T-cell (primary cell): ENCODE data around the gene GPR119. TPM values are rescaled to one million over a fixed set of nuclear protein-coding genes. Genes with fewer than 3 reads are reported as not detected.

Experiments used
- ATAC-seq, 4 experiments: fragments of 200-7000 bp in 3 of 4; fragments of 150-1000 bp in 1 of 4; cut with Tn5 transposase; replicated peaks in 1 of 4; 1 replicate in 3 of 4; 2 replicates in 1 of 4; pipeline ENCODE4 v1.10.0; 2021; ENCODE audit warnings: moderate library complexity in 3 of 4, mild to moderate bottlenecking in 2 of 4, moderate number of reproducible peaks in 1 of 4
- CTCF ChIA-PET, 2 donors: fragments of 300-600 bp; sonication (Branson Sonifier 250); formaldehyde crosslinking; loops; one replicate each; lab custom pipeline; 2022; ENCODE audit warnings: antibody characterized with exemption in 2 of 2; lab: Charles Lee
- POLR2A ChIA-PET, 2 donors: fragments of 300-600 bp; sonication (Branson Sonifier 250); formaldehyde crosslinking; loops; one replicate each; lab custom pipeline; 2022; ENCODE audit warnings: antibody characterized with exemption in 2 of 2; lab: Charles Lee
- DNase-seq, 35 experiments: peaks; one replicate each; pipeline versions ENCODE4 v3.0.0 to v3.0.0-alpha.2; 2013 to 2023
- H3K27ac ChIP-seq: one replicate; pipeline ENCODE4 v1.5.1; 2013; ENCODE audit warnings: low read length
- H3K27me3 ChIP-seq, 2 experiments: replicated peaks in 1 of 2; 1 replicate in 1 of 2; 2 replicates in 1 of 2; pipeline versions ENCODE4 v1.6.1 to v1.7.0; 2013; ENCODE audit warnings: low read length in 1 of 2, mixed read lengths in 1 of 2; ENCODE audit not compliant: control insufficient read depth in 2 of 2, insufficient read depth in 2 of 2; ENCODE audit errors: extremely low read depth in 1 of 2
- H3K36me3 ChIP-seq, 2 donors: 1 replicate in 1 of 2; 2 replicates in 1 of 2; pipeline versions ENCODE4 v1.6.1 to v1.7.0; 2013; ENCODE audit warnings: low read length in 1 of 2; ENCODE audit not compliant: control insufficient read depth in 2 of 2, insufficient read depth in 1 of 2; ENCODE audit errors: extremely low read depth in 1 of 2
- H3K4me1 ChIP-seq, 2 experiments: 1 replicate in 1 of 2; 2 replicates in 1 of 2; pipeline versions ENCODE4 v1.6.1 to v1.7.0; 2013; ENCODE audit warnings: low read length in 2 of 2, mixed read lengths in 1 of 2; ENCODE audit not compliant: insufficient read depth in 2 of 2, control insufficient read depth in 1 of 2; ENCODE audit errors: extremely low read depth in 1 of 2
- H3K4me3 ChIP-seq, 2 donors: 1 replicate in 1 of 2; 2 replicates in 1 of 2; pipeline versions ENCODE4 v1.5.1 to v1.7.0; 2013; ENCODE audit warnings: mild to moderate bottlenecking in 2 of 2, low read length in 1 of 2, moderate library complexity in 1 of 2; ENCODE audit not compliant: control insufficient read depth in 1 of 2; ENCODE audit errors: extremely low read depth in 1 of 2
- H3K9me3 ChIP-seq: 2 replicates; pipeline ENCODE4 v1.7.0; 2013
- H3K27ac Mint-ChIP-seq, 2 donors: one replicate each; pipeline ENCODE4 v1.8.0; 2020 to 2021; ENCODE audit warnings: mild to moderate bottlenecking in 2 of 2, mixed read lengths in 2 of 2
- H3K27me3 Mint-ChIP-seq, 2 donors: one replicate each; pipeline ENCODE4 v1.8.0; 2021 to 2022; ENCODE audit warnings: mixed read lengths in 2 of 2
- H3K36me3 Mint-ChIP-seq: one replicate; pipeline ENCODE4 v1.8.0; 2021; ENCODE audit warnings: mixed read lengths
- H3K4me1 Mint-ChIP-seq, 3 donors: one replicate each; pipeline ENCODE4 v1.8.0; 2020 to 2022; ENCODE audit warnings: mixed read lengths in 3 of 3, mild to moderate bottlenecking in 1 of 3
- H3K4me3 Mint-ChIP-seq, 3 donors: one replicate each; pipeline ENCODE4 v1.8.0; 2020 to 2022; ENCODE audit warnings: mild to moderate bottlenecking in 3 of 3, mixed read lengths in 3 of 3, moderate library complexity in 3 of 3
- H3K9me3 Mint-ChIP-seq, 3 donors: one replicate each; pipeline ENCODE4 v1.8.0; 2020 to 2022; ENCODE audit warnings: mixed read lengths in 3 of 3
- WGBS: methylation state at CpG from one replicate; pipeline ENCODE4 v1.1.5; 2013; ENCODE audit warnings: missing lambda C conversion rate; ENCODE audit not compliant: insufficient coverage; 5-methylcytosine and 5-hydroxymethylcytosine counted together
- total RNA-seq, 35 experiments: library from RNA in 6 of 35; stranded (reverse) in 6 of 35; fragments of 120-200 nt in 1 of 35; gene quantifications; one replicate each; pipeline versions ENCODE4 v1.2.1 to v1.2.4 and lab custom pipeline; 2013 to 2026

GPR119 gene
- total RNA-seq, 5 donors from 2014 or later (not counting 1 experiment from before 2014, with no cell fraction given): not detected

DNA sequence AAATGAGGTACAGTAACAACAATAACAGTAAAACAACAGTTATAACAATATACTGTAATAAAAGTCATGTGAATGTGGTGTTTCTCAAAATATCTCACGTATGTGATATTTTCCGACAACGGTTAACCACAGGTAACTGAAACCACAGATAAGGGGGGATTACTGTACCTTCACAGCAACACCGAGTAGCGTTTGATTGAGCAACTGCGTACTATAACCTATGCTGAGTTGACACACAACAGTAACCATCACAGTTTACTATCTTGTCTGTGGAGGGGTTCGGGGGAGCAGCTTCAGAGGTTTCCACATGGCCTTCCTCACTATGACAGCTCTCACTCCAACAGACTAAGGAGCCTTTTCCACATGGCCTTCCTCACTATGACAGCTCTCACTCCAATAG is 29.7 kb upstream of the GPR119 start:
- H3K4me1 ChIP-seq: no peaks in the 10 kb centered on the region
- peaks cover 0 to 13% of the 10 kb centered on the region in 2 donors for H3K36me3 ChIP-seq
- H3K4me3 ChIP-seq: no peak overlapping the region
- WGBS: no CpG with 5 or more reads among the region's 7 CpGs
- Mint-ChIP-seq H3K27ac (no peak overlapping the region), H3K9me3 (no peaks in the 10 kb centered on the region), H3K4me3 (no peak overlapping the region), H3K4me1 (peaks cover 0 to 4% (median 0%) of the 10 kb centered on the region in 3 donors), H3K36me3 (peaks cover 20% of the 10 kb centered on the region), H3K27me3 (no peaks in the 10 kb centered on the region)
- H3K27me3 ChIP-seq: no peaks in the 10 kb centered on the region
- H3K9me3 ChIP-seq: no peaks in the 10 kb centered on the region
- ChIA-PET POLR2A (no interaction called here), CTCF (no interaction called here)
- no peak for ATAC-seq
- no peak overlapping the region for H3K27ac ChIP-seq
- DNase-seq: peak in 1 of 35 experiments; percentile 11

DNA sequence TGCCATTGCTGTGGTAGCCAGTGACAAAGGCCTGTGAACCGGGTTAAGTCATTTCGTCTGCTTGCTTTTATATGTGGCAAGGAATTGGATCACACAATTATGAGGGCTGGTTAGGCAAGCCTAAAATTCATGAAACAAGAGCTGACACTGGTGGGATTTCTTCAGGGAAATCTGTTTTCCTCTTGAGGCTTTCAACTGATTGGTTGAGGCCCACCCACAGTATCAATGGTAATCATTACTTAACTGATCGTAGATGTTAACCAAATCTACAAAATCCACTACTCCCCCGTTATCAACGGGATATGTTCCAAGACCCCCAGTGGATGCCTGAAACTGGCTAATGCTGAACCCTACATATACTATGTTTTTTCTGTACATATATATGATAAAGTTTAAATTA is 29.3 kb upstream of the GPR119 start:
- ChIA-PET POLR2A (no interaction called here), CTCF (no interaction called here)
- H3K27ac Mint-ChIP-seq: no peak overlapping the region
- no peaks in the 10 kb centered on the region for H3K27me3 Mint-ChIP-seq
- no peaks in the 10 kb centered on the region for H3K27me3 ChIP-seq
- WGBS: no CpG with 5 or more reads among the region's 5 CpGs
- no peak overlapping the region for H3K4me3 Mint-ChIP-seq
- no peak for DNase-seq
- peaks cover 0 to 4% (median 0%) of the 10 kb centered on the region in 3 donors for H3K4me1 Mint-ChIP-seq
- no peak for ATAC-seq
- H3K9me3 Mint-ChIP-seq: no peaks in the 10 kb centered on the region
- no peak overlapping the region for H3K27ac ChIP-seq
- no peak overlapping the region for H3K4me3 ChIP-seq
- H3K4me1 ChIP-seq: no peaks in the 10 kb centered on the region
- peaks cover 20% of the 10 kb centered on the region for H3K36me3 Mint-ChIP-seq
- no peaks in the 10 kb centered on the region for H3K9me3 ChIP-seq
- peaks cover 0 to 16% of the 10 kb centered on the region in 2 donors for H3K36me3 ChIP-seq

DNA sequence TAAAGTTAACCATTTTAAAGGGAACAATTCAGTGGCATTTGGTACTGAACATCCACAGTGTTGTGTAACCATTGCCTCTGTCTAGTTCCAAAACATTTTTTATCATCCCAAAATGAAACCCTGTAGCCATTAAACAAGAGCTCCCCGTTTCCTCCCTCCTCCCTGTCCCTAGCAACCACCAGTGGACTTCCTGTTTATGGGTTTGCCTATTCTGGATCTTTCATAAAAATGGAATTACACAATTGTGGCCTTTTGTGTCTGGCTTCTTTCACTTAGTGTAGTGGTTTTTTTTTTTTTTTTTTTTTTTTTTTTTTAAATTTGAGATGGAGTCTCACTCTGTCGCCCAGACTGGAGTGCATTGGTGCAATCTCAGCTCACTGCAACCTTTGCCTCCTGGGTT is 27.9 kb upstream of the GPR119 start:
- Histone ChIP-seq H3K36me3 (peaks cover 0 to 23% of the 10 kb centered on the region in 2 donors), H3K27ac (no peak overlapping the region), H3K4me3 (no peak overlapping the region), H3K9me3 (no peaks in the 10 kb centered on the region), H3K27me3 (no peaks in the 10 kb centered on the region), H3K4me1 (no peaks in the 10 kb centered on the region)
- Mint-ChIP-seq H3K27me3 (no peaks in the 10 kb centered on the region), H3K9me3 (no peaks in the 10 kb centered on the region), H3K36me3 (peaks cover 25% of the 10 kb centered on the region), H3K4me1 (peaks cover 0 to 4% (median 0%) of the 10 kb centered on the region in 3 donors), H3K4me3 (no peak overlapping the region), H3K27ac (no peak overlapping the region)
- CTCF ChIA-PET: no interaction called here
- WGBS: no CpG with 5 or more reads among the region's 2 CpGs
- DNase-seq: no peak
- no peak for ATAC-seq
- POLR2A ChIA-PET: no interaction called here

DNA sequence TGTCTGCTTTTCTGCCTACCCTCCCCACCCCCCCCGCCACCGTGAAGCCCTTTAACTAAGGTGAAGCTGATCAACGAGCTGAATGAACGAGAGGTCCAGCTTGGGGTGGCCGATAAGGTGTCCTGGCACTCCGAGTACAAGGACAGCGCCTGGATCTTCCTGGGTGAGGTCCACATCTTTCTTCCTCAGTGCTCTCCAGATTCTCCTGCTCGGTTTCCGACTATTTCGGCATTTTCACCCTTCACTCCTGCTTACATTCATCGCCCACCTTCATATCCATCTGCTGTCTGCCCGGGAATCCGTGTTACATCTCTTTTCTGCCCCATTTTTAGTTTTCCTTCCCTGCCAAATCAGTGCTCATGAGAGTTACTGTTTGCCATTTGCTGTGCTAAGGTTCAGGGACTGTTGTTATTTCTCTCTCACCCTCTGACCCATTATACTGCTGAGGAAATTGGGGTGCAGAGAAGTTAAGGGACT is 16.8 kb upstream of the GPR119 start:
- H3K36me3 Mint-ChIP-seq: peaks cover 4% of the 10 kb centered on the region
- peak in 1 of 35 experiments; percentile 11 for DNase-seq
- peaks cover 0 to 20% of the 10 kb centered on the region in 2 experiments for H3K4me1 ChIP-seq
- 0% methylated on average over 1 of the region's 13 CpGs for WGBS
- peak overlapping the region; percentile 84 for H3K27ac ChIP-seq
- H3K36me3 ChIP-seq: peaks cover 0 to 4% of the 10 kb centered on the region in 2 donors
- ATAC-seq: peak in 1 of 4 experiments; percentile 15
- ChIA-PET CTCF (no interaction called here), POLR2A (no interaction called here)
- peak overlapping the region; percentile 65 to 85 for H3K27ac Mint-ChIP-seq
- H3K4me3 ChIP-seq: peak overlapping the region; percentile 77 to 83
- no peaks in the 10 kb centered on the region for H3K9me3 ChIP-seq
- no peaks in the 10 kb centered on the region for H3K9me3 Mint-ChIP-seq
- peaks cover 1 to 15% of the 10 kb centered on the region in 2 donors for H3K27me3 Mint-ChIP-seq
- peak overlapping the region; percentile 83 to 91 (median 90) for H3K4me3 Mint-ChIP-seq
- no peaks in the 10 kb centered on the region for H3K27me3 ChIP-seq
- peaks cover 21 to 37% (median 23%) of the 10 kb centered on the region in 3 donors for H3K4me1 Mint-ChIP-seq

- Mint-ChIP-seq H3K27me3 (peaks cover 7 to 16% of the 10 kb centered on the region in 2 donors), H3K4me1 (peaks cover 21 to 35% (median 21%) of the 10 kb centered on the region in 3 donors), H3K9me3 (no peaks in the 10 kb centered on the region), H3K27ac (peak within 1 kb of the TSS; percentile 93 to 97), H3K4me3 (peak within 1 kb of the TSS; percentile 83 to 91 (median 90)), H3K36me3 (peaks cover 4% of the 10 kb centered on the region)
- Histone ChIP-seq H3K4me1 (peaks cover 0 to 20% of the 10 kb centered on the region in 2 experiments), H3K36me3 (peaks cover 0 to 4% of the 10 kb centered on the region in 2 donors), H3K27ac (peak within 1 kb of the TSS; percentile 84), H3K27me3 (no peaks in the 10 kb centered on the region), H3K9me3 (no peaks in the 10 kb centered on the region), H3K4me3 (peak within 1 kb of the TSS; percentile 77 to 83)
- ATAC-seq (peak; percentile 92 to 95 (median 92)), DNase-seq (peak; percentile 33 to 86 (median 59))
- ChIA-PET CTCF (no interaction called here), POLR2A (no interaction called here)
- 0% methylated on average over 14 of the region's 47 CpGs for WGBS
Measured at GRCh38 chrX:130401415-130402207, 16.1 kb upstream of the GPR119 start, which contains the start of gene RBMX2. Gene RBMX2 (plus strand): TSS chrX:130401987. CDS start chrX:130402033, 46 bp downstream.

- DNase-seq: no peak
- Mint-ChIP-seq H3K27ac (no peak overlapping the region), H3K4me1 (no peaks in the 10 kb centered on the region), H3K27me3 (peaks cover 14 to 46% of the 10 kb centered on the region in 2 donors), H3K9me3 (no peaks in the 10 kb centered on the region), H3K36me3 (no peaks in the 10 kb centered on the region), H3K4me3 (no peak overlapping the region)
- Histone ChIP-seq H3K4me3 (no peak overlapping the region), H3K4me1 (no peaks in the 10 kb centered on the region), H3K36me3 (no peaks in the 10 kb centered on the region), H3K9me3 (no peaks in the 10 kb centered on the region), H3K27ac (no peak overlapping the region), H3K27me3 (peaks cover 2% of the 10 kb centered on the region in 2 experiments)
- ChIA-PET POLR2A (no interaction called here), CTCF (no interaction called here)
- WGBS: 59% methylated on average over 2 of the region's 7 CpGs
- ATAC-seq: no peak
Measured at GRCh38 chrX:130395341-130395740, 9.9 kb upstream of the GPR119 start.
